Fibroblast of the conjunctiva (primary cell): ENCODE measurements around the gene NR1H2.
A peak's percentile ranks its signal among the peaks of the same experiment; 100 is the strongest.
"Not testable (repeated sequence)": the region's sequence is repeated elsewhere in the genome, so short reads cannot be mapped to it uniquely, and the experiment has no call there.

ENCODE experiments used
- DNase-seq: peaks from one replicate; pipeline ENCODE4 v3.0.0-alpha.2; 2010; ENCODE audit warnings: low read depth

The NR1H2 gene

GRCh38 chr19:50347089-50347581 is 29.1 kb upstream of the NR1H2 start:
- DNase-seq: not testable (repeated sequence)

- no peak for DNase-seq
Observed at GRCh38 chr19:50349277-50350057, 26.8 kb upstream of the NR1H2 start.

GRCh38 chr19:50352242-50352641 is 24.0 kb upstream of the NR1H2 start:
- DNase-seq: no peak

GRCh38 chr19:50353487-50353880 is 22.8 kb upstream of the NR1H2 start:
- not testable (repeated sequence) for DNase-seq

GRCh38 chr19:50356691-50357177 is 19.5 kb upstream of the NR1H2 start:
- no peak for DNase-seq

- DNase-seq: no peak
Observed at GRCh38 chr19:50357178-50358100, 18.8 kb upstream of the NR1H2 start.

- DNase-seq: no peak
Observed at GRCh38 chr19:50358483-50359327, 17.6 kb upstream of the NR1H2 start.

- DNase-seq: no peak
Observed at GRCh38 chr19:50359328-50359818, 16.9 kb upstream of the NR1H2 start.

- no peak for DNase-seq
Observed at GRCh38 chr19:50361290-50362029, 14.8 kb upstream of the NR1H2 start.

GRCh38 chr19:50362030-50362412 is 14.2 kb upstream of the NR1H2 start:
- DNase-seq: no peak

GRCh38 chr19:50362656-50363424 is 13.4 kb upstream of the NR1H2 start:
- DNase-seq: no peak

GRCh38 chr19:50365434-50366306 is 10.6 kb upstream of the NR1H2 start, which contains the start of gene NAPSA:
Gene NAPSA (minus strand): TSS chr19:50365639. CDS start chr19:50365621, 18 bp downstream.
- no peak for DNase-seq

GRCh38 chr19:50368649-50369570 is 7.3 kb upstream of the NR1H2 start:
- DNase-seq: peak; percentile 77

GRCh38 chr19:50371914-50372475 is 4.3 kb upstream of the NR1H2 start:
- no peak for DNase-seq

- no peak for DNase-seq
Observed at GRCh38 chr19:50377051-50377461, 799 bp downstream of the NR1H2 start.

GRCh38 chr19:50377517-50377916 is 1.3 kb downstream of the NR1H2 start:
- DNase-seq: no peak

- DNase-seq: no peak
Observed at GRCh38 chr19:50378169-50378862, 2.1 kb downstream of the NR1H2 start.
